ENCODE data around the gene FLT3LG. TPM values are rescaled to one million over a fixed set of nuclear protein-coding genes. Genes with fewer than 3 reads are reported as not detected.

FLT3LG gene
- total and polyA plus RNA-seq, 9 of the 15 experiments (the other 6 are each of a cell fraction or from before 2014, with no cell fraction given), result 0.31 to 6.4 (median 1.1) TPM

GRCh38 chr19:49451430-49452181, 22.4 kb upstream of the FLT3LG start, which contains the start of gene PIH1D1 (continued):
- TF ChIP-seq HES1 (IDR thresholded peaks at IDR 0.05; ENCODE audit: low read depth) (peak; percentile 18; the same call in 1 of the 2 replicates), SP1 (CRISPR knock-in tag; IDR thresholded peaks at IDR 0.05) (peak; percentile 91), XRCC5 (IDR thresholded peaks at IDR 0.05; ENCODE audit: low read depth, low read length) (peak; percentile 55; the same call in 1 of the 2 replicates), CBX1 (IDR thresholded peaks at IDR 0.05; ENCODE audit: low read depth) (no peak), CREM (IDR thresholded peaks at IDR 0.05; ENCODE audit: low read depth) (peak; percentile 73; the same call in 1 of the 2 replicates), NBN (IDR thresholded peaks at IDR 0.05; ENCODE audit: low read depth) (peak; percentile 39; the same call in 1 of the 2 replicates), PHF8 (IDR thresholded peaks at IDR 0.05; ENCODE audit: borderline replicate concordance, low read length) (peak; percentile 76; the same call in 1 of the 2 replicates), RNF2 (IDR thresholded peaks at IDR 0.05) (no peak), CEBPZ (IDR thresholded peaks at IDR 0.05; ENCODE audit: borderline replicate concordance, low read depth, low read length) (no peak), HDAC1 (IDR thresholded peaks at IDR 0.05) (peak in 1 of 2 experiments; percentile 73; a peak in 2 of 4 replicates), ZFX (CRISPR knock-in tag; IDR thresholded peaks at IDR 0.05) (0 out of 2 replicates have a peak, but pooled peaks have one; percentile 3), POLR2A (conservative IDR thresholded peaks at IDR 0.05) (peak; percentile 87), HMBOX1 (IDR thresholded peaks at IDR 0.05) (no peak), POLR2B (IDR thresholded peaks at IDR 0.05; ENCODE audit: low read depth, partially characterized antibody) (peak; percentile 75), KDM4B (IDR thresholded peaks at IDR 0.05; ENCODE audit: borderline replicate concordance in 2 of 2, low read depth in 1 of 2) (peak in 1 of 2 experiments; percentile 75; a peak in 1 of 4 replicates), EP400 (IDR thresholded peaks at IDR 0.05) (peak; percentile 60), FOXK1 (CRISPR knock-in tag; IDR thresholded peaks at IDR 0.05; ENCODE audit: borderline replicate concordance) (peak; percentile 85; the same call in 1 of the 2 replicates), EP300 (IDR thresholded peaks at IDR 0.05; ENCODE audit: low read length) (0 out of 2 replicates have a peak, but pooled peaks have one; percentile 19), CHD2 (IDR thresholded peaks at IDR 0.05; ENCODE audit: low read depth, low read length) (peak; percentile 97), RCOR1 (IDR thresholded peaks at IDR 0.05; ENCODE audit: borderline replicate concordance in 1 of 2, low read depth in 2 of 2, low read length in 2 of 2) (peak in 1 of 2 experiments; percentile 58; a peak in 2 of 4 replicates), FOXP1 (CRISPR knock-in tag; IDR thresholded peaks at IDR 0.05) (peak; percentile 54; the same call in 1 of the 2 replicates), SMARCA4 (IDR thresholded peaks at IDR 0.05) (0 out of 2 replicates have a peak, but pooled peaks have one; percentile 13), NCOA1 (IDR thresholded peaks at IDR 0.05; ENCODE audit: low read depth) (peak; percentile 19; the same call in 1 of the 2 replicates), ELF1 (tag; IDR thresholded peaks at IDR 0.05) (peak; percentile 93), WHSC1 (IDR thresholded peaks at IDR 0.05; ENCODE audit: low read length) (no peak), CBFB (CRISPR knock-in tag; IDR thresholded peaks at IDR 0.05) (peak; percentile 29; the same call in 1 of the 2 replicates)
